HepG2 (cell line): Measurements from ENCODE around the gene ANKRD2. TPM values are rescaled to one million over a fixed set of nuclear protein-coding genes. Genes with fewer than 3 reads are reported as not detected.

Experiments used
- ATF4 ChIP-seq, 2 experiments: fragments of 450-650 bp in 1 of 2; sonication (generic) in 1 of 2; formaldehyde crosslinking; IDR thresholded peaks; 2 replicates each; pipeline versions ENCODE4 v1.5.0 to v1.8.0; 2020 to 2022; ENCODE audit warnings: mild to moderate bottlenecking in 1 of 2, missing genetic modification reagents in 1 of 2
- ETS1 ChIP-seq: sonication (generic); formaldehyde crosslinking; IDR thresholded peaks from 2 replicates; pipeline ENCODE4 v1.4.0; 2020; ENCODE audit warnings: missing genetic modification reagents
- ETV6 ChIP-seq: sonication (generic); formaldehyde crosslinking; conservative IDR thresholded peaks from 2 replicates; pipeline ENCODE4 v1.4.0; 2020; ENCODE audit warnings: missing genetic modification reagents
- HMG20A ChIP-seq: IDR thresholded peaks from 2 replicates; pipeline ENCODE4 v1.6.1; 2016; ENCODE audit warnings: borderline replicate concordance
- MTA1 ChIP-seq: sonication (generic); formaldehyde crosslinking; IDR thresholded peaks from 2 replicates; pipeline ENCODE4 v1.4.0; 2020; ENCODE audit warnings: missing genetic modification reagents, mild to moderate bottlenecking, borderline replicate concordance
- PHF5A ChIP-seq: IDR thresholded peaks from one replicate; pipeline ENCODE4 v1.6.1; 2018; ENCODE audit warnings: low read depth, missing genetic modification reagents; ENCODE audit not compliant: unreplicated experiment
- RARA ChIP-seq: IDR thresholded peaks from 2 replicates; pipeline ENCODE4 v1.6.1; 2016; ENCODE audit warnings: missing genetic modification reagents, missing compliant biosample characterization
- RXRB ChIP-seq: IDR thresholded peaks from 2 replicates; pipeline ENCODE4 v1.6.1; 2016; ENCODE audit warnings: borderline replicate concordance, missing genetic modification reagents, missing compliant biosample characterization
- SETDB1 ChIP-seq: sonication (generic); formaldehyde crosslinking; IDR thresholded peaks from 2 replicates; pipeline ENCODE4 v1.5.1; 2020; ENCODE audit warnings: missing genetic modification reagents, mild to moderate bottlenecking, borderline replicate concordance
- SIX1 ChIP-seq: sonication (generic); formaldehyde crosslinking; IDR thresholded peaks from 2 replicates; pipeline ENCODE4 v1.4.0; 2020; ENCODE audit warnings: missing genetic modification reagents, borderline replicate concordance
- ZBTB39 ChIP-seq: sonication (generic); formaldehyde crosslinking; IDR thresholded peaks from 2 replicates; pipeline ENCODE4 v1.5.0; 2020; ENCODE audit warnings: missing genetic modification reagents
- ZNF256 ChIP-seq: sonication (generic); formaldehyde crosslinking; conservative IDR thresholded peaks from 2 replicates; pipeline ENCODE4 v1.4.0; 2020; ENCODE audit warnings: missing genetic modification reagents
- ZNF260 ChIP-seq: sonication (generic); formaldehyde crosslinking; IDR thresholded peaks from 2 replicates; pipeline ENCODE4 v1.4.0; 2020; ENCODE audit warnings: missing genetic modification reagents, low read depth, mild to moderate bottlenecking, borderline replicate concordance
- ZNF446 ChIP-seq: sonication (generic); formaldehyde crosslinking; IDR thresholded peaks from 2 replicates; pipeline ENCODE4 v1.5.0; 2020; ENCODE audit warnings: mild to moderate bottlenecking, missing genetic modification reagents
- ZNF451 ChIP-seq: sonication (generic); formaldehyde crosslinking; IDR thresholded peaks from 2 replicates; pipeline ENCODE4 v1.5.0; 2020; ENCODE audit warnings: mild to moderate bottlenecking, missing genetic modification reagents
- ZNF580 ChIP-seq: IDR thresholded peaks from 2 replicates; pipeline ENCODE4 v1.6.1; 2016; ENCODE audit warnings: low read depth, borderline replicate concordance
- ZNF609 ChIP-seq: sonication (generic); formaldehyde crosslinking; IDR thresholded peaks from 2 replicates; pipeline ENCODE4 v1.4.0; 2020; ENCODE audit warnings: mild to moderate bottlenecking, missing genetic modification reagents, borderline replicate concordance
- ZNF780A ChIP-seq: sonication (generic); formaldehyde crosslinking; IDR thresholded peaks from 2 replicates; pipeline ENCODE4 v1.8.0; 2022; ENCODE audit warnings: mild to moderate bottlenecking, missing genetic modification reagents, moderate library complexity
- ZNF790 ChIP-seq: sonication (generic); formaldehyde crosslinking; IDR thresholded peaks from 2 replicates; pipeline ENCODE4 v1.8.0; 2022; ENCODE audit warnings: missing genetic modification reagents, mild to moderate bottlenecking, borderline replicate concordance
- polyA plus RNA-seq, 8 experiments: library from polyadenylated mRNA; depleted of rRNA in 3 of 8; stranded (reverse) in 7 of 8; unstranded in 1 of 8; fragments of >200 nt; fragmentation: Illumina TruSeq in 4 of 8; extraction: Trizol in 4 of 8; gene quantifications; 2 replicates each; pipeline versions ENCODE4 v1.2.1 to v1.2.3, GENCODE V29; 2011 to 2016; ENCODE audit warnings: low read depth in 4 of 8, missing spikeins in 1 of 8, mixed read lengths in 1 of 8; ENCODE audit not compliant: insufficient read depth in 1 of 8
- total RNA-seq, 5 experiments: library from RNA; depleted of rRNA; stranded (reverse); fragments of >200 nt; fragmentation: Illumina TruSeq; extraction: Trizol; gene quantifications; 2 replicates each; pipeline ENCODE4 v1.2.3, GENCODE V29; 2016; ENCODE audit warnings: low read depth in 1 of 5

The ANKRD2 gene
- total and polyA plus RNA-seq, 2 of the 13 experiments (the other 11 are each of a cell fraction or from before 2014, with no cell fraction given) = not detected

GRCh38 chr10:97632949-97633884, 60.6 kb downstream of the ANKRD2 start, which contains the start of gene MORN4 (continued):
- TF ChIP-seq ETS1 (CRISPR knock-in tag) (no peak), ZNF609 (CRISPR knock-in tag) (no peak; the same call in 1 of the 2 replicates), ZNF256 (CRISPR knock-in tag) (no peak), ZNF780A (no peak), SETDB1 (CRISPR knock-in tag) (0 out of 2 replicates have a peak, but pooled peaks have one; percentile 43), RXRB (CRISPR knock-in tag) (peak; percentile 42; the same call in 1 of the 2 replicates), ATF4 (CRISPR knock-in tag; IDR thresholded peaks at IDR 0.05) (peak in 1 of 2 experiments; percentile 58; a peak in 1 of 4 replicates), ZNF260 (CRISPR knock-in tag) (no peak), ZNF446 (CRISPR knock-in tag) (no peak), ZNF451 (CRISPR knock-in tag) (no peak), ZNF790 (no peak), RARA (CRISPR knock-in tag) (no peak), ZBTB39 (no peak), HMG20A (CRISPR knock-in tag) (no peak), MTA1 (CRISPR knock-in tag) (peak; percentile 49; the same call in 1 of the 2 replicates), ETV6 (CRISPR knock-in tag) (no peak), PHF5A (peak; percentile 37), SIX1 (CRISPR knock-in tag) (no peak), ZNF580 (CRISPR knock-in tag) (peak; percentile 54; the same call in 1 of the 2 replicates)
